NT2/D1 (cell line): ENCODE results near the gene INAFM2.

Experiments used
- SUZ12 ChIP-seq: IDR thresholded peaks from 2 replicates; pipeline ENCODE4 v1.6.1; 2011; ENCODE audit not compliant: insufficient read length, insufficient read depth; ENCODE audit errors: extremely low read depth
- YY1 ChIP-seq: IDR thresholded peaks from 2 replicates; pipeline ENCODE4 v1.6.1; 2011; ENCODE audit not compliant: insufficient read length, insufficient read depth
- ZNF274 ChIP-seq: IDR thresholded peaks from 2 replicates; pipeline ENCODE4 v1.6.1; 2011; ENCODE audit warnings: mild to moderate bottlenecking, low read depth, low read length

DNA sequence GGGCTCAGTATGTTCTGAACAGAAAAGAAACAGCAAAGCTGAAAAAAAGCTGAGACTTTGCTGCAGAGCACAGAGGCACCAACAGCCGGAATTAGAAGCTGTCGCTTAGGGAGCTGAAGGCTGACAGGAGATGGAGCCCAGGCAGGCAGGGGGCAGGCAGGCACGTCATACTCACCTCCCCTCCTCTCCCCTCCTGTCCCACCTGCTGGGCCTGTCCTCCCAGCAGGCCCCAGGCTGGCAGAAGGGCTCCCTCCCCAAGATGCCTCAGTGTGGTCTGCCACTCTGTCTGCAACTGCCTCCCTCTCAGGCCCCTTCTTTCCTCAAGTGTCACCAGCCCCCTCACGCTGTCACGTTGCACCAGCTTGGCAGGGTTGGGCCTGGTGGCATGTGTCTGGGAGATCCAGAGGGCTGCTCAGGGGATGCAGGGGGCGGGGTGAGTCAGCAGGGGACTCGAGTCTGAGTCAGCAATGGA is 37.4 kb upstream of the INAFM2 start:
- TF ChIP-seq ZNF274, result no peak
- TF ChIP-seq YY1, result no peak
- no peak for TF ChIP-seq SUZ12
